ENCODE measurements around the gene ALDH2.

DNA sequence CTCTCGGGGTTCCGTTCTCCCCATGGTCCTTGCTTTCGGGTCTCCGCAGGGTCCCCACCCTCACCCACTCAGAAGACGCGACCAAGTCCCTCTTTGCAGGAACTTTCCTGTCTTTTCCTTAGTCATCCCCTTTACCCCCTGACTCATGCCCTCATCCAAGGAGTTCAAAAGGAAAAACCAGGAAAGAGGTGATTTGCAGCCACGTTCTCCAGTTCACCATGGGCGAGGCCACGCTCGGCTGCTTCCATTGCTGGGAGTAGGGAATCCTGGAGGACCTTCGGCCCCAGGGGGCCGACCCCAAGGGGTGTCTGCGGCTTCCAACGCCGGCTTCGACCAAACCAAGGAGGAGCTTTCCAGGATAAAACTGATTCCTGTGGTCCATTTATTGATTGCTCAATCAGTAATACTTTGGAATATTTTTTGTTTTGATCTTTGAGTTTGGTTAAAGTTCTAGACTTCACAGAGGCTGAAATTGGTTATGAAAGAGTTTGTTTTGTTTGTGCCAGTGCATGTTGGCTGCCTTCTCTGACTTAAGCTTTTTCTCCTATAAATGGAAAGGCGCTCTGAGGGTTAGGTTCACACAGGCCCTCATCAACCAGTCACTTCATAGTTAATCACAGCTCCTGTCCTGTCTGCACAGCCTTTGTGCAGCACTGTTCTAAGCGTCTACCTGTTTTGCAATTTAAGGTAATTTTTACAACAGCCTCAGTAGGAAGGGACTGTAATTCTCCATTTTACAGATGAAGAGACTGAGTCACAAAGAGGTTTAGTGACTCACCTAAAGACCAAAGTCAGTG is 827 bp downstream of the ALDH2 start:
- TF ChIP-seq, protein P1, sequence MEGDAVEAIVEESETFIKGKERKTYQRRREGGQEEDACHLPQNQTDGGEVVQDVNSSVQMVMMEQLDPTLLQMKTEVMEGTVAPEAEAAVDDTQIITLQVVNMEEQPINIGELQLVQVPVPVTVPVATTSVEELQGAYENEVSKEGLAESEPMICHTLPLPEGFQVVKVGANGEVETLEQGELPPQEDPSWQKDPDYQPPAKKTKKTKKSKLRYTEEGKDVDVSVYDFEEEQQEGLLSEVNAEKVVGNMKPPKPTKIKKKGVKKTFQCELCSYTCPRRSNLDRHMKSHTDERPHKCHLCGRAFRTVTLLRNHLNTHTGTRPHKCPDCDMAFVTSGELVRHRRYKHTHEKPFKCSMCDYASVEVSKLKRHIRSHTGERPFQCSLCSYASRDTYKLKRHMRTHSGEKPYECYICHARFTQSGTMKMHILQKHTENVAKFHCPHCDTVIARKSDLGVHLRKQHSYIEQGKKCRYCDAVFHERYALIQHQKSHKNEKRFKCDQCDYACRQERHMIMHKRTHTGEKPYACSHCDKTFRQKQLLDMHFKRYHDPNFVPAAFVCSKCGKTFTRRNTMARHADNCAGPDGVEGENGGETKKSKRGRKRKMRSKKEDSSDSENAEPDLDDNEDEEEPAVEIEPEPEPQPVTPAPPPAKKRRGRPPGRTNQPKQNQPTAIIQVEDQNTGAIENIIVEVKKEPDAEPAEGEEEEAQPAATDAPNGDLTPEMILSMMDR (IDR thresholded peaks at IDR 0.05): no peak
- TF ChIP-seq POLR2A (IDR thresholded peaks at IDR 0.05): no peak
